ENCODE measurements around the gene SMARCC2. TPM values are rescaled to one million over a fixed set of nuclear protein-coding genes. Genes with fewer than 3 reads are reported as not detected.

Gene SMARCC2
- total RNA-seq, 3 donors from 2014 or later (not counting 1 experiment from before 2014, with no cell fraction given) = 205 to 232 (median 210) TPM

DNA sequence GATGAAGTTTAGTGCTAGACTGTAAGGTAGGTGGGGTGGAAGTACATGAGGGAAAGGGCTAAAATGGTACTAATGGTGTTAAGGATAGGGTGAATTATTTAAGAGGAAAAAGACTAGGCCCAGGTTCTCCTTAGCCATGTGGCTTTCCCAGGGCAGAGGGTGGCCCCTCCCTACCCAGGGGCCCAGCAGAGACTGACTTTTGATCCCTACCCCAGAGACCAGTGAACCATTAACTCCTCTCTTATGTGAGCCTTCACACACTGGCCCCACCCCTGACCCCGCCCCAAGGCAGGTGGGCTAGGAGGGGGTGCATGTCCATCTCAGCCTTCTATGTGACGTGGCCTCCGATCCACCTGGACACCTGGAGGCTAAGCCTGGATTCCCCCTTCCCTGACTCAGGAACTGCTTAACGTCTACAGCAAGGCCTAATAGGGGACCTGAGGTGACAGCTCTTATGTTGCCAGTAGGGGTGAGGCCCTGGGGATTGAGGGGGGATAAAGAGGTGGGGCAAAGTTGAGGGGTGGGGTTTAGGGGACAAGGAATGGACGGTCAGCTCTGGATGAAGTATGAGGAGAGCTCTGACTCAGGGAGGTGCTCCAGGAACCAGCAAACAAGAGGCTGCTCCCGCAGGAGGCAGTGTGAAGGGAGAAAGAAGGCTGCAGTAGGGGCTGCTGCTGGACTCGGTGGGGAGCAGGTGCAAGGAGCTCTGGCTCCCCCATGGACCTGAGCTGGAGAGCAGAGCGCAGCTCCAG, 41.3 kb upstream of the SMARCC2 start:
- H3K36me3 Mint-ChIP-seq = no peaks in the 10 kb centered on the region
- H3K36me3 ChIP-seq (ENCODE audit: control insufficient read depth, insufficient read depth, low read length) = peaks cover 2% of the 10 kb centered on the region
- no peak overlapping the region for H3K27ac Mint-ChIP-seq
- H3K4me3 ChIP-seq (ENCODE audit: low read length) = no peak overlapping the region
- no peaks in the 10 kb centered on the region for H3K4me1 ChIP-seq (ENCODE audit: control insufficient read depth, insufficient read depth, low read length)
- ATAC-seq (no peak), DNase-seq (no peak)
- TF ChIP-seq, protein P1, sequence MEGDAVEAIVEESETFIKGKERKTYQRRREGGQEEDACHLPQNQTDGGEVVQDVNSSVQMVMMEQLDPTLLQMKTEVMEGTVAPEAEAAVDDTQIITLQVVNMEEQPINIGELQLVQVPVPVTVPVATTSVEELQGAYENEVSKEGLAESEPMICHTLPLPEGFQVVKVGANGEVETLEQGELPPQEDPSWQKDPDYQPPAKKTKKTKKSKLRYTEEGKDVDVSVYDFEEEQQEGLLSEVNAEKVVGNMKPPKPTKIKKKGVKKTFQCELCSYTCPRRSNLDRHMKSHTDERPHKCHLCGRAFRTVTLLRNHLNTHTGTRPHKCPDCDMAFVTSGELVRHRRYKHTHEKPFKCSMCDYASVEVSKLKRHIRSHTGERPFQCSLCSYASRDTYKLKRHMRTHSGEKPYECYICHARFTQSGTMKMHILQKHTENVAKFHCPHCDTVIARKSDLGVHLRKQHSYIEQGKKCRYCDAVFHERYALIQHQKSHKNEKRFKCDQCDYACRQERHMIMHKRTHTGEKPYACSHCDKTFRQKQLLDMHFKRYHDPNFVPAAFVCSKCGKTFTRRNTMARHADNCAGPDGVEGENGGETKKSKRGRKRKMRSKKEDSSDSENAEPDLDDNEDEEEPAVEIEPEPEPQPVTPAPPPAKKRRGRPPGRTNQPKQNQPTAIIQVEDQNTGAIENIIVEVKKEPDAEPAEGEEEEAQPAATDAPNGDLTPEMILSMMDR (IDR thresholded peaks at IDR 0.05) = no peak
- intact Hi-C loops (cut with micrococcal nuclease) = no loop called here
- no peak overlapping the region for H3K4me3 Mint-ChIP-seq
- peaks cover 5 to 7% of the 10 kb centered on the region in 2 donors for H3K4me1 Mint-ChIP-seq
- H3K9me3 ChIP-seq (ENCODE audit: control insufficient read depth, insufficient read depth, low read length) = no peaks in the 10 kb centered on the region
- no peak overlapping the region for H3K27ac ChIP-seq (ENCODE audit: low read length)
- no peaks in the 10 kb centered on the region for H3K27me3 ChIP-seq (ENCODE audit: control insufficient read depth, insufficient read depth, low read length)
- 93% methylated on average over 8 of the region's 8 CpGs for WGBS (ENCODE audit: insufficient coverage)
- H3K9me3 Mint-ChIP-seq = no peaks in the 10 kb centered on the region
- H3K27me3 Mint-ChIP-seq (ENCODE audit: low read depth in 2 of 2) = no peaks in the 10 kb centered on the region

DNA sequence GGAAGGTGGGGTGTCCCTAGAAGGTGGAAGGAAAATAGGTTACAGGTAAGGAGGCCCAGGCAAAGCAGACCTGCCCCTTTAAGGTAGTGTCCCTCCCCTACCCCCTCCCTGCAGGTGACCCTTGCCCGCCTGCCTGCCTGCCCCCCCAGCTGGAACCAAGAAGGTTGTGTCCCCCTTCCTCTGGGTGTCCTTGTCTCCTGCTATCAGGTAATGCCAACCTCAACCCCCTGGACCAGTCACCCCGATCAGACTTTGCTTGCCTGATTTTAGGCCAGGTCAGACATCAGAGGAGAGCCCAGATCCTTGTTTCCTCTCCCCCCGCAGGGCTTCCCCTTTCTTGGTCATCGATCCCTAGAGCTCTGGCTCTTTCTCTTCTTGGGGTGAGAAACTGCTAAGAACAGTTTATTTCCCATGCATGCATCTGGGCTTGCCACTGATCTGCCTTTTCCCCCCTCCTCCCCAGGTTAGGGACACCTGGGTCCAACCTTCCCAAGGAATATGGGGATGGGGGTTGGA, 40.7 kb upstream of the SMARCC2 start, which contains the start of gene SLC39A5:
Gene SLC39A5 (plus strand): TSS at position 136 of the 516 bp plus-strand sequence. CDS start 1,224 bp downstream, outside the sequence.
- Mint-ChIP-seq H3K27ac (no peak within 1 kb of the TSS), H3K4me3 (no peak within 1 kb of the TSS), H3K9me3 (no peaks in the 10 kb centered on the region), H3K27me3 (ENCODE audit: low read depth in 2 of 2) (no peaks in the 10 kb centered on the region), H3K4me1 (peaks cover 11 to 14% of the 10 kb centered on the region in 2 donors), H3K36me3 (no peaks in the 10 kb centered on the region)
- WGBS (ENCODE audit: insufficient coverage) = 60% methylated on average over 4 of the region's 4 CpGs
- ATAC-seq = no peak
- H3K4me3 ChIP-seq (ENCODE audit: low read length) = no peak within 1 kb of the TSS
- H3K36me3 ChIP-seq (ENCODE audit: control insufficient read depth, insufficient read depth, low read length) = peaks cover 2% of the 10 kb centered on the region
- DNase-seq = no peak
- H3K27ac ChIP-seq (ENCODE audit: low read length) = no peak within 1 kb of the TSS
- TF ChIP-seq, protein P1 (IDR thresholded peaks at IDR 0.05) = no peak
- no peaks in the 10 kb centered on the region for H3K27me3 ChIP-seq (ENCODE audit: control insufficient read depth, insufficient read depth, low read length)
- H3K9me3 ChIP-seq (ENCODE audit: control insufficient read depth, insufficient read depth, low read length) = no peaks in the 10 kb centered on the region
- H3K4me1 ChIP-seq (ENCODE audit: control insufficient read depth, insufficient read depth, low read length) = peaks cover 1% of the 10 kb centered on the region
- intact Hi-C loops (cut with micrococcal nuclease) = loop anchor here (10.0 kb wide), 1 partner anchor 185 kb away; the partner anchor contains the start of gene RPS26

DNA sequence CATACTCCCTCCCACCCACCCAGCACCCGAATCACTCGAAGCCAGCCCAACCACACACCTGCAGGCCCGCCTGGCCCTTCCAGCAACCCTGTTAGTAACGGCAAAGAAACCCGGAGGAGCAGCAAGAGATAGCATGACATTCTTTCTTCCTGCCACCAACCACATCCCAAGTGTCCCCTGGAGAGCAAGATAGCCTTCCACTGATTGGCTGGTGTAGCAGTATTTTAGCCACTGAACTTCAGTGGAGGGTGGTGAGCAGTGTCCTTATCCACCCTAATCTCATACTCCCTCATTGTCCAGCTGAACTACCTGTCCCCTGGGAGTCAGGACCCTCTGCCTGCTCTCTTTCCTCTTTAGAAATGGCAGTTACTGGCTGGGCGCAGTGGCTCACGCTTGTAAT, 39.8 kb upstream of the SMARCC2 start:
- Histone ChIP-seq H3K27me3 (ENCODE audit: control insufficient read depth, insufficient read depth, low read length) (no peaks in the 10 kb centered on the region), H3K27ac (ENCODE audit: low read length) (no peak overlapping the region), H3K36me3 (ENCODE audit: control insufficient read depth, insufficient read depth, low read length) (peaks cover 2% of the 10 kb centered on the region), H3K9me3 (ENCODE audit: control insufficient read depth, insufficient read depth, low read length) (no peaks in the 10 kb centered on the region), H3K4me1 (ENCODE audit: control insufficient read depth, insufficient read depth, low read length) (peaks cover 8% of the 10 kb centered on the region), H3K4me3 (ENCODE audit: low read length) (no peak overlapping the region)
- H3K4me1 Mint-ChIP-seq = peaks cover 16 to 20% of the 10 kb centered on the region in 2 donors
- no peak overlapping the region for H3K4me3 Mint-ChIP-seq
- no peaks in the 10 kb centered on the region for H3K36me3 Mint-ChIP-seq
- TF ChIP-seq, protein P1 (IDR thresholded peaks at IDR 0.05) = no peak
- no peaks in the 10 kb centered on the region for H3K9me3 Mint-ChIP-seq
- 89% methylated on average over 3 of the region's 7 CpGs for WGBS (ENCODE audit: insufficient coverage)
- DNase-seq = no peak
- no peaks in the 10 kb centered on the region for H3K27me3 Mint-ChIP-seq (ENCODE audit: low read depth in 2 of 2)
- intact Hi-C loops (cut with micrococcal nuclease) = loop anchor here (10.0 kb wide), 1 partner anchor 184 kb away; the partner anchor contains the start of gene RPS26
- ATAC-seq = no peak
- no peak overlapping the region for H3K27ac Mint-ChIP-seq
